GM19099 (cell line): ENCODE measurements around the gene FYCO1.

Source experiments
- POLR2A ChIP-seq: IDR thresholded peaks from 3 replicates; pipeline ENCODE4 v1.6.1; 2011; ENCODE audit warnings: low read depth; ENCODE audit not compliant: insufficient read length; ENCODE audit errors: extremely low read depth

Gene FYCO1

GRCh38 chr3:45931496-45931895, 64.1 kb downstream of the FYCO1 start:
- no peak for TF ChIP-seq POLR2A

- TF ChIP-seq POLR2A = no peak
These were observed 66.5 kb downstream of the FYCO1 start for GRCh38 chr3:45929042-45929679.

- no peak for TF ChIP-seq POLR2A
These were observed 67.7 kb downstream of the FYCO1 start for GRCh38 chr3:45927881-45928280.

- no peak for TF ChIP-seq POLR2A
These were observed 71.9 kb downstream of the FYCO1 start for GRCh38 chr3:45923755-45924154.

- TF ChIP-seq POLR2A = no peak
These were observed 72.6 kb downstream of the FYCO1 start for GRCh38 chr3:45922950-45923590.

- TF ChIP-seq POLR2A = no peak
These were observed 73.6 kb downstream of the FYCO1 start for GRCh38 chr3:45922039-45922326.

- TF ChIP-seq POLR2A = no peak
These were observed 74.2 kb downstream of the FYCO1 start for GRCh38 chr3:45921158-45922038.

- no peak for TF ChIP-seq POLR2A
These were observed 78.3 kb downstream of the FYCO1 start for GRCh38 chr3:45917146-45917898.

- TF ChIP-seq POLR2A = no peak
These were observed 79.9 kb downstream of the FYCO1 start for GRCh38 chr3:45915518-45916231.

- TF ChIP-seq POLR2A = no peak
These were observed 80.6 kb downstream of the FYCO1 start for GRCh38 chr3:45915059-45915439.

GRCh38 chr3:45914362-45915058, 81.1 kb downstream of the FYCO1 start:
- TF ChIP-seq POLR2A = no peak

- no peak for TF ChIP-seq POLR2A
These were observed 83.2 kb downstream of the FYCO1 start for GRCh38 chr3:45912435-45912834.

GRCh38 chr3:45911511-45912226, 84.0 kb downstream of the FYCO1 start:
- TF ChIP-seq POLR2A = no peak
